GM19035 (cell line): ENCODE results near the gene GFOD2.

Experiments used
- ATAC-seq: cut with Tn5 transposase; IDR thresholded peaks from one replicate; pipeline ENCODE4 v1.9.1; 2021; ENCODE audit not compliant: unreplicated experiment

Gene GFOD2

DNA sequence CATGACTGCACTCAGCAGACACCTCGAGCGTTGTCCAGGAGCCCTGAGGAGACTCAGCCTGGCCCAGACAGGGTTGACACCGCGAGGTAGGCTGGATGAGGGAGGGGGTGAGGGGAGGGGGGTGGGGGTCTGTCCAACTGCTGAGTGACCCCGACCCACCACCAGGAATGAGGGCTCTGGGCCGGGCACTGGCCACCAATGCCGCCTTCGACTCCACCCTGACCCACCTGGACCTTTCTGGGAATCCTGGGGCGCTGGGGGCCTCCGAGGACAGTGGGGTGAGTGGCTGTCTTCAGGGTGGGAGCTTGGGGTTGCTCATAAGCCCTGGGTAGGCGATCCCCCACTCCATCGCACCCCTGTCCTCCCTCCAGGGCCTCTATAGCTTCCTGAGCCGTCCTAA lies 71.4 kb downstream of the GFOD2 start:
- ATAC-seq: no peak

DNA sequence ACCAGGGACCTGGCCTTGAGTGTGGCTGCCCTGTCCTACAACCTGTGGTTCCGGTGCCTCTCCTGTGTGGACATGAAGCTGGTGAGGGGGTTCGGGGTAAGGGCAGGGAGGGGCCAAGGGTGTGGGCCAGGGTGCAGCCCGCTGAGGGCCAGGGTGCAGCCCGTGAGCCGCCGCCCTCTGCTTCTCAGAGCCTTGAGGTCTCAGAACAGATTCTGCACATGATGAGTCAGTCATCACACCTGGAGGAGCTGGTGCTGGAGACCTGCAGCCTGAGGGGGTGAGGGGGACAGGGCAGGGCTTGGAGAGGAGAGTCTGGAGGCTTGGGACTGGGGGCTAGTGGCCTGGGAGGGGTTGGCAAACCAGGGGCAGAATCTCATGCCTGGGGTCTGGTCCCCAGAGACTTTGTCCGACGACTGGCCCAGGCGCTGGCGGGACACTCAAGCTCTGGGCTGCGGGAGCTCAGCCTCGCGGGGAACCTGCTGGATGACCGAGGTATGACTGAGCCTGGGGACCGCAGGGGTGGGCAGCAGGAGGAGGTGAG lies 71.9 kb downstream of the GFOD2 start:
- ATAC-seq: no peak

DNA sequence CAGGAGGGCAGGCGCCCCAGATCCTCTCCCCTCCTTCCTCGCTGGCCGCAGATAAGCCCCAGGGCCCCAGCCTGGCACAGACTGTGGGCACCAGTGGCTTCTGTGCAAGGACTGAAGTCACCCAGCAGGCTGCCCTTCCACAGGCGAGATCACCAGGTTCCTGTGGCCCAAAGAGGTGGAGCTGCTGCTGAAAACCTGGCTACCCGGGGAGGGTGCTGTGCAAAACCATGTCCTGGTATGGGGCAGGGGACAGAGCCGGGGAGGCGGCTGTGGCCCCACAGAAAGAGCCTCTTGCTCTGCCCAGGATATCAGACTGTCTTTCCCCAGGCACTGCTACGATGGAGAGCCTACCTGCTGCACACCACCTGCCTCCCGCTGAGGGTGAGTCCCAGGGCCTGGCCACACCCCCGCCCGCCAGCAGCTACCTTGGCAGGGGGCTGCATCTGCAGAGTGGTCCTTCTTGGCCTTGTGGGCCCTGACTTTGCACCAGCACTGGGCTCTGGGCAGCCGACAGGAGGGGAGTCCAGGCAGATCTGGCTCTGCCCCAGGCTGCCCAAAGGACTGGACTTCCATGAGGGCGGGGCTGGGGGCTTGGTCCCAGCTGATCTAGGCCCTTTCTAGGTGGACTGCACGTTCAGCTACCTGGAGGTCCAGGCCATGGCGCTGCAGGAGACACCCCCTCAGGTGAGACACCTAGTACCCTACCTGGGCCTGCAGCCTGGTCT lies 73.6 kb downstream of the GFOD2 start:
- ATAC-seq: no peak

DNA sequence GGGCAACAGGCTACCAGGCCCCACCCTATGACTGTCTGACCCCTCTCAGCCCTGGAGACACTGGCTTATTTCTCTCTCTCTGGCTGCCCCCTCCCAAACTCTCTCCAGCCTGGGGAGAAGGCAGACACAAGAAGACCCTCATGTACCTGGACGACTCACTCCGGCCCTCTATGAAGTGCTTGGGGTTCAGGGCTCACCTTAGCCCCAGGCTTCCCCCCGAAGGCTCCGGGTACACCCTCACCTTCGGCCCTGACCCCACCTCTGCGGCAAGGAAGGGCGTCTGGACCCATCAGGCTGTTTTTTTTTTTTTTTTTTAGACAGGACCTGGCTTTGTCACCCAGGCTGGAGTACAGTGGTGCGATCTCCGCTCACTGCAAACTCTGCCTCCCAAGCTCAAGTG lies 75.1 kb downstream of the GFOD2 start:
- ATAC-seq: no peak

DNA sequence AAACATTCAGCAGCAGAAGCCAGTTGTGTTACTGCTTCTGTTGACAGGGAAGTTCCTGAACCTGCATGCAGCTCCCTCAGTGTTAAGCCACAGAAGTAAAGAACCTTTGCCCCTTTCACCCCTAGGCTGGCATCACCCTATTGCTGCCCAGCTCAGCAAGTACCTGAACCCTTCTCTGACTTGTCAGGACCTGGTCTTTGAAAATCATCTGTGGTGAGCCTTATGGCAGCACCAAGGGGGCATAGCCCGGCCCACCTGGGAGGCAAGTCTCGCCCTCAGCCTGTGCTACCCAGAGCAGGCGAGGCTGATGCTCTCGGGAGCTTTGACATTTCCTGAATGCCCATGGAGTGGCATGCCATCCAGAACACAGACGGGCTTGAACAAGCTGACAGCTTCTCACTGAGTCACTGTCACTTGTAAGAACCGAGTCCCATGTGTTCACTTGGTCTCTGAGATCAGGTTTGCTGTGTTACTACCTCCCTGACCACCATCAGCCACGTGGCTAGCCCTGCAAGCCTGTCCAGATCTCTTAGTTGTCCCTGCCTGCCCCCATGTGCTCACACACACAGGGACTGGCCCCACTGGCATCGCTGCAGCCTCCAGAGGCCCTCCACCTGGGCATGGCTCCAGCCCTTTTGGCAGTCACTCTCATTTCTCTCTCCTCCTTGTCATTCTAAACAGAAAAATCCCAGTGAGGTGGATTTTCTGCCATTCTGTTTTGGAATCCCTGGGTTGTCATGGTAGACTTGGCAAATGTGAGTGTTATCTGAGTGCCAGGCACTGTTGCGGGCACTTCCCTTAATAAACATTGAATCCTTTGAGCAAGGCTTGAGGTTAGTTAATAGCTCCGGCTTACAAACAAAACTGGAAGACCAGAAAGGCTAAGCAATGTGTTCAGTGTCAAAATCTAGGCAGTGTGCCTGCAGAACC lies 77.1 kb downstream of the GFOD2 start:
- no peak for ATAC-seq

DNA sequence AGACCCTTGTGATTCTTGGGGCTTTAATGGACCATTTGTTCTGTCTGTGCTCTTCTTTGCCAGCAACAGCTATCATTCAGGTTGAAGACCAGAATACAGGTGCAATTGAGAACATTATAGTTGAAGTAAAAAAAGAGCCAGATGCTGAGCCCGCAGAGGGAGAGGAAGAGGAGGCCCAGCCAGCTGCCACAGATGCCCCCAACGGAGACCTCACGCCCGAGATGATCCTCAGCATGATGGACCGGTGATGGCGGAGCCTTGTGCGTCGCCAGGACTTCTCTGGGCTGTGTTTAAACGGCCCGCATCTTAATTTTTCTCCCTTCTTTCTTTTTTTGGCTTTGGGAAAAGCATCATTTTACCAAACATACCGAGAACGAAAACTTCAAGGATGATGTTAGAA lies 81.5 kb downstream of the GFOD2 start:
- ATAC-seq: no peak

DNA sequence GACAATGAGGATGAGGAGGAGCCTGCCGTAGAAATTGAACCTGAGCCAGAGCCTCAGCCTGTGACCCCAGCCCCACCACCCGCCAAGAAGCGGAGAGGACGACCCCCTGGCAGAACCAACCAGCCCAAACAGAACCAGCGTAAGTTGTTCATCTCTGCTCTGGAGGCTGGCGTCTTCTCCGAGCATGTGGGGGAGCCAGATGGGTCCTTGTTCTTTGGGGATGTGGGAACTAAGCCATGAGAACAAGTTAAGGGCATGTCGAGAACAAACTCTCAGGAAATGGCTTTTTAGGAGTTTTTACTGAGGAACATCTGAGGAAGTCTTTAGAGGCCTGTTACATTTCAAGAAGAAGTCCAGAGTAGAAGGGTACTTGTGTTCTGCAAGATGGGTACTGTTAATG lies 82.4 kb downstream of the GFOD2 start:
- no peak for ATAC-seq

DNA sequence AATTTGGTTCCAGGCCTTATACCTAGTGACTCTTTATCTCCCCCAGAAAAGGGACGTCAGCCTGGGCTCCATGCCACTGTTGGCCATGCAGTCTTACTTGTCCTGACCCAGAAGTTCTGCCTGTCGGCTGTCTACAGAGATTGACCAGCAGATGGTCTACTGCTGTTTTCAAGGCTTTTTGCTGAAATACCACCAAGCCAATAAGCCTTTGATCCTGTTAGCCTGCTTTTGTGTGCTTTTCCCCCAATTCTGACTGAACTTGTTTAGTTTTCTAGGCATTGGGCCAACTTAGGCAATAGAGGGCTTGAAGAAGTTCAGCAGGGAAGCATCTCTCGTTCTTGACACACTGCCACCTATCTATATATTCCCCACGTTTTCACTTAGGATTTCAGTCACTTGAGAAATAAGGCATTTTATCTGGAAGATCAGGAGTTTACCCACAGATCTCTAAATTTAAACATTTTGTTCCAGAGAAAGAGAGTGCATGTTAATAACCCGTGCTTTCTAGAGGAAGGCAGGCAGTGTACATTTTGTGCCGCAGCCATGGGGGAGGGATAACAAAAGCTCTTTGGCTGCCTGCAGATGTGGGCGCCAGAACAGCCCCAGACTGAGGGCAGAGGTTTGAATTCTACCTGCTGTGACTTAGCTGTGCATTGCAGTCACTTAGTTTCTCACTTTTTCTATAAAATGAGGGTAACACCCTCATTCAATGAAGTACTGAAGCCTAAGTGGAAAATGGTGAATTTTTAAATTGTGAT lies 86.5 kb downstream of the GFOD2 start:
- no peak for ATAC-seq

DNA sequence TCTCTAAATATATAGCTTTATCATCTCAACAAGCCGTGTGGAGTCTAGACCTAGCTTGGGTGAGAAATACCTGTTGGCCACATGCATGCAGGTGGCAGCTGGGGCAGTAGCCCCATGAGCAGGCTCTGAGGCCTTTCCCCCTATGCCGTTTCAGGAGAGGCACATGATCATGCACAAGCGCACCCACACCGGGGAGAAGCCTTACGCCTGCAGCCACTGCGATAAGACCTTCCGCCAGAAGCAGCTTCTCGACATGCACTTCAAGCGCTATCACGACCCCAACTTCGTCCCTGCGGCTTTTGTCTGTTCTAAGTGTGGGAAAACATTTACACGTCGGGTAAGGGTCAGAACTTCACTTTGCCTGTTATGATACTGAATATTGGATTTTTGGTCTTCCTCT lies 90.9 kb downstream of the GFOD2 start:
- no peak for ATAC-seq
